NCI-H1694 treated with DMSO at 0.1 percent for 48 hours (cell line): Measurements from ENCODE around the gene MFAP2.

Experiments used
- DNase-seq: peaks from one replicate; lab custom pipeline; 2025; lab: John Stamatoyannopoulos, UW

MFAP2 gene, protein sequence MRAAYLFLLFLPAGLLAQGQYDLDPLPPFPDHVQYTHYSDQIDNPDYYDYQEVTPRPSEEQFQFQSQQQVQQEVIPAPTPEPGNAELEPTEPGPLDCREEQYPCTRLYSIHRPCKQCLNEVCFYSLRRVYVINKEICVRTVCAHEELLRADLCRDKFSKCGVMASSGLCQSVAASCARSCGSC

DNA sequence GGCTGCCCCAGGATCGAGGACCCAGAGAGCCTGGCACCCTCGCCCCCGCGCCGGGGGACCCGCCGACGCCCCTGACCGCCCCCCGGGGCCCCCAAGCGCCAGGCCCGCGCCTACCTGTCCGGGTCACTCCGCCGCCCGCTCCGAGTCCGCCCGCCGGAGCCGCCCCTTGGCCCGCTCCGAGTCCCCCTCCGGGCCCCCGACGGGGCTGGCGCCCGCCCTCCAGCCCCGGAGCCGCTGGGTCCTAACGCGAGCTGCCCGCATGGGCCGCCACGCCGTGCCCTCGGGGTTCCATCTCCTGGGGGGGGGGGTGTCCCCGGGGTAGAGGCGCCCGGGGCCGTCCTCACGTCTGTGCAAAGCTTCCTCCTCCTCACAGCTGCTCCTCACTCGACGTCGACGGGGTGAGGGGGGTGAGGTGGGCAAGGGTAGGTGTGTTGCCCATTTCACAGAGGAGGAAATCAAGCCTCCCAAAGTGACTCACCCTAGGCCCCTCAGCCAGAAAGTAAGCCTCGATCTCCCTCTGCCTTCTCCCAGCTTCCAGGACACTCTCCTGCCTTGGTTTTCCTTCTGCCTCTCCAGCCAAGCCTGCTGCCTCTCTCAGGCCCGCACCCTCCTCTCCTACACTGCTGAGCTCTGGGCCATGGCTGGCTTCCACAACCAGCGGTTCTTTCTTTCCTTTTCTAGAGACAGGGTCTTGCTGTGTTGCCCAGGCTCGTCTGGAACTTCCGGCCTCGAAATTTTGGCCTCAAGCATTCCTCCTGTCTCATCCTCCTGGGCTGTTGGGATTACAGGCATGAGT is at the start of gene MFAP2:
Gene MFAP2 (minus strand): TSS at position 148 of the 796 bp plus-strand sequence. CDS start 2,347 bp downstream, outside the sequence.
- DNase-seq: no peak

DNA sequence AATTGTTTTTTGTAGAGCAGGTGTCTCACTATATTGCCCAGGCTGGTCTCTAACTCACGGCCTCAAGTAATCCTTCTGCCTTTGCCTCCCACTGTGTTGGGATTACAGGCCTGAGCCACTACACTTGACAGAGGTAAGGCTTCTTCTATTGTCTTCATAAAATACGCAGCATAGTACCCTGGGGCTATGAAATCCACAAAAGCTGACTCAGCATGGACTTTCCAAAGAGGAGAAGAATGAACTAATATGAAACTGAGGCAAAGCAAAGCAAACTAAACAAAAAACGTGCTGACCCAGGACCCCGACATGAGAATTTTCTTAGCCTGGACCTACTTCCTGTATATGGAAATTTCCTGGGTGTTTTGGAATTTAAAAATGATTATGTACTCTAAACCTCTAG is 49.8 kb upstream of the MFAP2 start:
- no peak for DNase-seq

DNA sequence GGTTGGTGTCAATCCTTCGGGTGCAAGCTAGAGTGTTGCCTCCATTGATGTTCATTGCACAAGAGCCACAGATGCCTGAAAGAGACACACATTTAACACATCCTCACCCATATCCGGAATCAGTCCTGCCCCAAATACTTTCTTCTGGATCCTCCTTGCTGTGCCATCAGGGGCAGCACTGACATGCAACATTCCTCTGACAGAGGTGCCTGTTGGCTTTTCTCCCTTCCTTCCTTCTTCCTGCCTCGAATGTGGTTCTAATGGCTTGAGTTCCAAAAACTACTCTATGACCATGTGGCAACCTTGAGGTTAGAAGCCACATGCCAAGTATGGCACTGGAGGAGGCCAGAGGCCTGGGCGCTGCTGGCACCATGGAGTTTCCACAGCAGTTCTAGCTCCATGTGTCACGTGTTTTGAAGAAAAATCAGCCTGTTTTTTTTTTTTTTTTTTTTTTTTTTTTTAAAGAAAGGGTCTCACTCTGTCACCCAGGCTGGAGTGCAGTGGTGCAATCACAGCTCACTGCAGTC is 48.3 kb upstream of the MFAP2 start:
- DNase-seq: no peak

DNA sequence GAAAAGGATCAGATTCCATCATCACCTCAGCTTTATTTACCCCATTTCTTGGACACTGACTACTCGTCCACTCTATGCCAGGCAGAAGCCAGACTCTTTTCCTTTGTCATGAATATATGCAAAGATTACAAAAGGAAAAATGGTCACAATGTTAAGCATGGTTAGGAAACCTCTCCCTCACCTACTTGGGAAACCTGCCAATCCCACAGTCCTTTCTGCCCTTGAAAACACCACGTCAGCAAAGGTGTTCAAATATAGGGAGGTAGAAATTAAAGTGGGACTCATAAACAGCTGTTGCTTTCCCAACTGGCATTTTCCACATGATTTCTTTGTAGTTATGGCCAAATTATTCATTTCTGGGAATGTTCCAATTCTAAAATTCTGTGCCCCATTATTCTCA is 47.5 kb upstream of the MFAP2 start:
- no peak for DNase-seq

DNA sequence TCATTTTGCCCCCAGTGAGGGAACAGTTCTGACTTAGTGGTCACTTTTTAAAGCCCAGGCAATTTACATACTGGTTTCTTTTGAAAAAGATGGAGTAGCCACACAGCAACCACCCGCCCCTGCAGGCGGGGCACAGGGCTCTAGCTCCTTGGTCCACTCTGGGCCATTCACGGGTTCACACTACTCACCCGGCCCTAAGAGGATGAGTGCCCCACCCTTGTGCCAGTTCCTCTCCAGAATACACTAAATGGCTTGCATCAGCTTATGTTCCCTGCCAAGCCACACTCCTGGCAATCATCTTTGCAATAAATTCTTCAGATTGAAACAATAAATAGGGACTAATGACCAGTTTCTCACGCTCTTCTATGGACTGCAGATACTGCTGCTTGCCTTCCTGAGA is 47.0 kb upstream of the MFAP2 start:
- DNase-seq: no peak

DNA sequence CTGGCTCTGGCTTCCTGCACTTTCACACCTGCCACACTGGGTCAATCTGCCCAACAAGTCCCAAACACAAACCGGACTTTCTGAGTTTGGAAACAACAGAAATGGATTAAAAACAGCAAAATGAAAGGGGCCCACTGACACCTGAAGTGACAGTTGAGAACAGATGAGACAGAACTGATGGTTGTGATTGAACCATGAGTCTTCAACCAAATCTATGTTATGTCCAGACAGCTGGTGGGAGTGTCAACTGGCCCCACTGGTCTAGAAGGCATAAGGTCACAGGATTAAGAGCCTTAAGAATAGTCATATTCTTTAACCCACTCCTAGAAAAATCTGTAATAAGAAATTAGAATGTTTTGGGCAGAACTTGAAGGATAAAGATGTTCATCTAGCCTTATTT is 44.3 kb upstream of the MFAP2 start:
- no peak for DNase-seq

DNA sequence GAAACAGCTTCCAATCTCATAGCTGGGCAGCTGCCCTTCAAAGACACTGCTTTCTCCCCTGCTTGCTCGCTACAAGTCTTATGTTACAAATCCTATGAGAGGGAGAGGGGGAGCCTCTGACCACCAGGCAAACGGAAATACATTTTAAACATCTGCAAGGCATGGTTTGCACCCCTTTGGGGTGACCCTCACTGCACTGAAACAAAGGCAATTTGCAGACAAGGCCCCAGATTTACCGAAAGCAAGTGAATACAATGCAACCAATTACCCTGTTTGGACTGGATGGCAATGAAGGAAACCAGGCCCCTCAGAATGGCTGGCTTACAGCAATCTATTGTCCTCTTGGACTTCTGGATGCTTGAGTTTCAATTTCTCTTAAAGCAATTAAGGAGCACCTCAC is 43.2 kb upstream of the MFAP2 start:
- DNase-seq: no peak

DNA sequence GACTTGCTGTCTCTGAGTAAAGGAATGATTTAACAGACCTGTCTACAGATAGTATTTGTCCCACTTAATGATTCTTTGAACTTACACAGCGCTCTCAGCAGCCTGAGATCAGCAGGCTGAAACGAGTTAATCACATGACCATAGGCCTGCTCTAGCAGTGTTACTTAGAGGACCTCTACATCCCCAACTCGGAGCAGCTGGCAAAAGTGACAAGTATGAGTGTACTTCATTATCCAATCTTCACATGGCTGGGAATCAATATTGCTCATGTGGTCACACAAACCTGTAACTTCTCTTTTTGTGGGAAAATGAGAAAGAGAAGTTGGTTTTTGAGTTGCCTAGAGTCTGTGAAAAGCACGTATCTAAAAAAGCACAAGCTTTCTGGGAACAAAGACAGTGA is 42.7 kb upstream of the MFAP2 start:
- DNase-seq: no peak

DNA sequence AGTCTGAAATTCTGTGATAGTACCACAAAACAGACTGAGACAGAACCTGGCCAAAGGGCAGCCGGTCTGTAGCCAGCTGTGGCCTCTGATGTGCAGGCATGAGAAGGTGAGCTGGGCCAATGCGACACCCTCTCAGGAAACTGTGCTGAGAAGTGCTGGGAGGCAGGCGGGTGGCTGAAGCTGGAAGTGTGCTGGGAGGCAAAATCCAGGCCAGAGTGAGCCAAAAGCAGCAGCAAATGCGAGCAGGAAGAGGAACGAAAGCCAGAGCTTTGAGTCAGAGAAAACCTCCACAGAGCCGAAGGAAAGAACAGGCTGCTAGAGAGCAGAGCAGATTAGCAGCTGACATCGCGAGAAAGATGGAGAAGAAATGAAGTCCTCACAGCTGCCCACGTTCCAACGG is 41.5 kb upstream of the MFAP2 start:
- no peak for DNase-seq

DNA sequence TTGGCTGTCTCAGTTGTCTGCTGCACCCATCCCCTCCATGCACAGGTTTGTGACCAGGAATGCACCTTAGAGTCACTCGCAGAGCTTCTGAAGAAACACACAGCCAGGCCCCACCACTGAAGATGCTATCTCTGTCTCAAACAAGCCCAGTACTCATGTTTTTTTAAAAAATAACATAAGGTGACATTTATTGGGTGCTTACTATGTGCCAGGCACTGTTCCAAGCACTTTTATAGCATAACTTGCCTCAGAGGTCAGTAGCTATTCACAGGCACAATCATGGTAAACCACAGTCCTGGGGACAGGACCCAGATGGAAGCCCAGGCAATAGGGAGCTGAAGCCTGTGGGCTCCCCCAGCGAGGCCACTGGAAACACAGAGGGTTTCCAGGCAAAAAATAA is 40.1 kb upstream of the MFAP2 start:
- DNase-seq: no peak

DNA sequence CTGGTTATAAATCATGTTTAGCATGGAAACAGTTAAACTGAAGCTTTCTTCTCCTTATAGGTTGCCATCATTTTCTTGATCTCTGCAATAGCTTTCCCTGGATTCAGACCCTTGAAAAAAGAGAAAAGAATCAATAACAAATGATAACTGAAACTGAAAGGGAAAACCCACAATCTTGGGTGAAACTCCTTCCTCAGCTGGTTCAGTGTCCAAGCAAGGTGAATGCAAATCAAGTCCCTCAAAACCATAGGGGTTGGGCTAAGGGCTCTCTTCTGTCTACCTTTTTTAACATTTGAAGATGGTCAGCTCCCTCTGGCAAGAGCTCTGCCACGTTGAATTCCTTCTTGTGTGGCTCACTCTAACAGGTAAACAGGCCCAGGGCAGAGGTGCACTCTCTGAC is 38.4 kb upstream of the MFAP2 start:
- DNase-seq: no peak

DNA sequence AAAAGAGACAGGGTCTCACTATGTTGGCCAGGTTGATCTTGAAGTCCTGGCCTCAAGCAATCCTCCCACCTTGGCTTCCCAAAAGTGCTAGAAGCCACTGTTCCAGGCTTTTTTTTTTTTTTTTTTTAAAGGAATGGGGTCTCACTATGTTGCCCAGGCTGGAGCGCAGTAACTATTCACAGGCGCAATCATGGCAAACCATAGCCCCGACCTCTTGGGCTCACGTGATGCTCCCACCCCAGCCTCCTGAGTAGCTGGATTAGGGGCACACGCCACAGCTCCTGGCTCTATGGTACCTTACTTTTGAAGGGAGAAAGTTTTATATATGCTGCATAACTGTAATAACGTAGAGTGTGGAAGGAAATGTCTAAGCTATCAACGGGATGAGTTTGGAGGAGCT is 37.0 kb upstream of the MFAP2 start:
- DNase-seq: no peak

DNA sequence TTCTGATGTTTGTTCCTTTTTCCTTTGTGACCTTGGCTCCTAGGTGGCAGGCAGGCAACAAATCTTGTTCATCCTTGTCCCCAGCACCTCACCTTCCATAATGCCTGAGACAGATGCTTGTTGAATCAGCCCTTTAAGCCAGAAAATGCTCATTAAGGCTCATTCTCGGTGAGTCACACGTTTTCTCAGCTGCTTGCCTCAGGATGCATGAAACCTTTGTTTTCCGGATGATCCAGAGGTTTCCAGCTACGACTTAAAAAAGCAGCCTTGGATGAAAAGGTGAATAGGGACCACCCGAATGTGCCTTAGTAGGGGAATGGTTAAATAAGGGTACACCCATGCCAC is 35.9 kb upstream of the MFAP2 start:
- no peak for DNase-seq

DNA sequence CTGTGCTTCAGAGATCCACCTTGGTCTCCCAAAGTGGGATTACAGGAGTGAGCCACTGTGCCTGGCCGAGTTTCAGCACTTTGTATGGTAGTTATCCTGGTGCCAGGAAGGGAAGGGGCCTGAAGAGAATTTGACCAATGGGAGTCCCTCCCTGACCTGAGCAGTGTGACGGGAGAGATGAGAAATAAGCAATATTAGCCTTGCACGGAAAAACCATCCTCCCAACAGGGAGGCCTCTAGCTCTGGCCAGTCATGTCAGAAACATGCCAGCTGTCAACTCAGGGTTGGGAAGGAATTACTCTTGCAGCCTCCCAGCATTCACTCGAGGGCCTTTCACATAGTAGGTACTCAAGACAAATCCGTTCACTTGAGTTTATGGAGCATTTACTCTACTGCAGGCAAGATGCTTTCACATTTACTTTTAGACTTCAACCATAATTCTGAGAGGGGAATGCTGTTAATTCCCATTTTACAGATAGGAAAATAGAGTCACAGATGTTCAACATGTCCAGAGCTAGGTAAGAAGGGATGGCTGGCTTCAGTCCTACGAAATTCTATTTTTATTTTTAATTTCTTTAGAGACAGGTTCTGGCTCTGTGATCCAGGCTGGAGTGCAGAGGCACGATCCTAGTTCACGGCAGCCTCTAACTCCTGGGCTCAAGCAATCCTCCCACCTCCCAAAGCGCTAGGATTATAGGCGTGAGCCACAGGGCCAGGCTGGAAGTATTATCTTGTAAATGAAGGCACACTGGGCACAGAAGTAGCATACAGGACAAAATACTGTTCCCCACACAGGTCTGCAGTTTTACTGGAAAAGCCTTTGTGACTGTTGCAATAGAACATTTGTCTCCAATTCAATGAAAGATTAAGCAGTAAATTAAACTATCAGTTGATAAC is 34.5 kb upstream of the MFAP2 start:
- no peak for DNase-seq

DNA sequence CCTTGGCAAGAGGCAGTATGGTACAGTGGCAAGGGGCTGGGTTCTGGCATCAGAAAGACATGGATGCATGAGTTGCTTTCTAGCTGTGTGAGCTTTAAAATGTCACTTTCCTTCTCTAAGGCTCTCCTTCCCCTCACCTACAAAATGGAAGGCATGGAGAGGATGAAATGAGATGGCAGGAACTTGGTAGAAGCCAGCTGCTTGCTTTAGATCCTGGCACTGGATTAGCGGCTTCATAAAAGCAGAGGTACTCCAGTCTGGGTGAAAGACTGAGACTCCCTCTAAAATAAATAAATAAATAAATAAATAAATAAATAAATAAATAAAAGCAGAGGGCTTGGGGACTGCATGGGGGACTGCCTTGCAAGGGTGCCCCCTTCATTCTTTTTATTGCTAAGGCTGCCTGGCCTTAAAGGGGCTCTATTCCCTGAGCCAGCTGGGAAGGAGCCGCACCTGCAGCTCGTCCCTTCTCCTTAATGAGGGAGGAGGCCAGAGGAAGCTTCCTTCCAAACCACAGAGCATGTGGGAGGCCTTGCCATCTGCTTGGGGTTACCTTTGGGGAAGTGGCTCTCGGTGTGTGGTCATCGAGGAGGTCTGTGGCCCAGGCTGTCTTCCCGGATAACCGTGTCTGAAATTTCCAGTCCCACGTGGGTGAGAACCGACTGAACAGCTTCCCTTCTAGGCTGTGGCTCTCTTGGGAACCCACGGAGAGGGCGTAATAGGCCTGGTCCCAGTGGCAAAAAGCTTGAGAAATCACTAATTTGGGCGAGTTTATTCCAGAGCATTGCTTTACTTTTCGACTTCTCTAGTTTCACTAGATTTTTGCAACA is 33.3 kb upstream of the MFAP2 start:
- DNase-seq: peak; percentile 21

DNA sequence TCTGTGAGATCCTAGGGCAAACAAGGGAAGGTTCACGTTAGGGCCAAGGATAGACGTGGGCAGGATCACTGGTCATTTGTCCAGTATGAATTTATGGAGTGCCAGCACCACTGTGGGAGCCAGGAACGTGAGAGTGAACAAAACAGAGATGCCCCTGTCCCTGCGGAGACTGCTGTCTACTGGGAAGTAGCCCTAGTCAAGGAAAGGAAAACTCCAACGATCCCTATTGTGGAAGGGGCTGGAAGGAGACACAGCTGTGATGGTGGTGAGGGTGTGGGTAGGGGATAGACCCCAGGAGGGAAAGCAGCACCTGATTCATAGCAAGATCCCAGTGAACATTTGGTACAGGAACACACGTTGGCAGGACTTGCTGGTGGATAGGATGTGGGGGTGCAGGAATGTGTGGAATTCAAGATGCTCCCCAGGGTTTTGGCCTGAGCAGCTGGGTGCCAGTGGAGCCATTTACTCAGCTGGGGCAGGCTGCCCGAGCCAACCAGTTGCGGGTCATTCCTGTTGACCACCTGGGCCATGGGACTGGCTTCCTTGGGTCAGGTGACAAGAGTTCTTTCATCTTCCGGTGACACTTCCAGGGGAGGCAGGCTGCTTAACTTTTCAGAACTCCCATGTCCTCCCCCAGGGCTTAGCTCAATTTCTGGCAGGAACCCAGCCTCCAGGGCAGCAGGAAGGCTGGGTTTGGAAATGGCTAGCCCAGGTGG is 32.5 kb upstream of the MFAP2 start:
- DNase-seq: no peak

DNA sequence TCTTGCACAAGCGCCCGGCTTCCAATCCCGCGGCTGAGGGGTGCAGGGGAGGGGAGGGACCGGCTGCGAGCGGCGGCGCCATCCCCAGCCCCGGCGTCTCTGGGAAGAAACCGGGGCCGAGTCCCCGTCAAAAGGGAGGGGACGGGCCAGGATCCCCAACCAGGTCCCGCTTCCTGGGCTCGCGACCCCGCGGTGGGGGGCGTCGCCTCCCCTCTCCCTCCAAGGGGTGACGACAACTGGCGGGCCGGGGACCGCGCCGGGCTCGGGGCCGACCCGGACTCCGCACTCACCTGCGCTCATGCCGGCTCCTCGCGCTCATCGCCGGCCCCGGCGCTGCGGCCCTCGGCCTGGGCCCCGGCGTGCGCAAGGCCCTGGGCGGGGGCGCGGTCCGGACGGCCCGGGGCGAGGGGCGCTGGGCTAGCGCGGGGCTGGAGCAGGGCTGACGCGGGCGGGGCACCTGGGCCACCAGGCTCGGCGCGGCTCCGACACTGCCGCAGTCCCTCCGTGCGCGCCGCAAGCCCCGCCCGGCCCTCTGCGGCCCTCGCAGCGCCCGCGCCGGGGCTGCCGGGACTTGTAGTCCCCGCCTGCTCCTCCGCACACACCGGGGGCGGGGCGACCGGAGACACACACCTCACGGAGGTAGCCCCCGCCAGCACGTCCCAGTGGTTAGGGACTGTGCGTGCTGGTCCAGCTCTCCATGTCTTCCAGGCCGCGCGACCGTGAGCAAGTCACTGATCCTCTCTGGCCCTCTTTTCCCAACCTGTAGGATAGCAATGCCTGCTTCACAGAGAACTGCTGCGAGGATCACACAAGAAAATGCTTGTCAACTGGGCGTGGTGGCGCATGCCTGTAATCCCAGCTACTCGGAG is 31.3 kb upstream of the MFAP2 start, which contains the start of gene ATP13A2:
Gene ATP13A2 (minus strand): TSS at position 490 of the 869 bp plus-strand sequence. CDS start 190 bp downstream, at position 300.
- peak; percentile 21 for DNase-seq

DNA sequence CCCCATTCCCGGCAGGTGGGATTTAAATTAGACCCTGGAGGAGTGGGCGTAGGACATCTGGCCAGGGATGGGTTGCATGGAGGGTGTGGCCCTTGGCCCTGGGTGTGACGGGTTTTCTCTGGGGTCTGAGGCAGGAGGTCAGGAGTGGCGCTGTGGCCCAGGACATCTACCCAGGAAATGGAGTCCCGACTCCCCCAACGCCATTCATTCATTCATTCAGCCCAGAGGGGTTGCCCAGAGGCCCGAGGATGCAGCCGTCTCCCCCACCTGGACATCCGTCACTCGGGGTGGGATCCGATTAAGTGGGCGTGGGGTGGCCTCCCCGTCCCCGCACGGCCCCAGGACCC is 30.6 kb upstream of the MFAP2 start:
- no peak for DNase-seq

DNA sequence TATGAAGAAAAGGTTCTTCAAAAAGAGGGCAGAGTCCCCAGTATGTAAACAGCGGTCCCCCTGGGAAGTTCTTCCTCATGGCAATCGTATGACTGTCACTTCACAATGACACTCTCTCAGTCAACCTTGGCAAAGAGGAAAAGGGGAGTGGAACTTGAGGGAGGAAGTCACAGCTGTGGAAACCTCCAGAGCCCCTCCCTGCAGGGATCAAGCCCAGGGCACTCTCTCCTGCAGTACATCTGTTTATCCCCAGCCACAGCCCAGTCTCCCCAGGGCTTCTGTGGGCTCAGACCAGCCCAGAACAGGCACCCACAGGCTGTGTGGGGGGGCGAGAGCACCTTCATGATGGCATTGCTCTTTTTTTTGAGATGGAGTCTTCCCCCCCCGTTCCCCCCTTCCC is 29.3 kb upstream of the MFAP2 start:
- no peak for DNase-seq

DNA sequence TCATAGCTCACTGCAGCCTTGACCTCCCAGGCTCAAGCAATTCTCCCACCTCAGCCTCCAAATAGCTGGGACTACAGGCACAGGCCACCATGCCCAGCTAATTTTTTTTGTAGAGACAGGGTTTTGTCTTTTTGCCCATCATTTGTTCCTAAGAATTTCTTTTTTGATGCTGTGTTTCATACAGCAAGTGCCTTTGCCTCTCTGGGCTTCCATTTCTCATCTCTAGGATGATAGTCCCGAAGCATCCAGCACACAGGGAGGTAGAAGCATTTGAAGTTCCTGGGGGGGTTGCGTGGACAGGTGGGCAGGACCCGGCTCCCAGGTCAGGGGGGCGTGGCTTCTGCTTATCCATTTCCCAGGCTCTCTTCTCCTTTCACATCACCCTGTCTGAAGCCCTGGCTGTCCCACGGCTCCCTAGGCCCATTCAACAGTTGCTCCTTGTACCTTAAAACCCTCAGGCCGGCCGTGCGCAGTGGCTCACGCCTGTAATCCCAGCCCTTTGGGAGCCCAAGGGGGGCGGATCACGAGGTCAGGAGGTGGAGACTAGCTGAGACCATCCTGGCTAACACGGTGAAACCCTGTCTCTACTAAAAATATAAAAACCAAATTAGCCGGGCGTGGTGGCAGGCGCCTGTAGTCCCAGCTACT is 27.9 kb upstream of the MFAP2 start:
- DNase-seq: no peak
